Glutamatergic neuron (in vitro differentiated cells): ENCODE results near the gene CMC1. TPM values are rescaled to one million over a fixed set of nuclear protein-coding genes. Genes with fewer than 3 reads are reported as not detected.

Experiments
- DNase-seq: peaks from one replicate; pipeline ENCODE4 v3.0.0; 2022
- H3K27ac Mint-ChIP-seq: one replicate; pipeline ENCODE4 v1.8.0; 2020; ENCODE audit warnings: mild to moderate bottlenecking, mixed read lengths, inconsistent platforms; ENCODE audit not compliant: unreplicated experiment
- H3K27me3 Mint-ChIP-seq: one replicate; pipeline ENCODE4 v1.8.0; 2020; ENCODE audit warnings: mild to moderate bottlenecking, moderate library complexity, mixed read lengths, inconsistent platforms; ENCODE audit not compliant: unreplicated experiment
- H3K36me3 Mint-ChIP-seq: one replicate; pipeline ENCODE4 v1.8.0; 2020; ENCODE audit warnings: mild to moderate bottlenecking, mixed read lengths, inconsistent platforms; ENCODE audit not compliant: unreplicated experiment
- H3K4me1 Mint-ChIP-seq: one replicate; pipeline ENCODE4 v1.8.0; 2020; ENCODE audit warnings: mild to moderate bottlenecking, low read depth, mixed read lengths, inconsistent platforms; ENCODE audit not compliant: unreplicated experiment
- H3K4me3 Mint-ChIP-seq: one replicate; pipeline ENCODE4 v1.8.0; 2020; ENCODE audit warnings: mild to moderate bottlenecking, mixed read lengths, inconsistent platforms; ENCODE audit not compliant: unreplicated experiment
- H3K9me3 Mint-ChIP-seq: one replicate; pipeline ENCODE4 v1.8.0; 2020; ENCODE audit warnings: mild to moderate bottlenecking, moderate library complexity, mixed read lengths, inconsistent platforms; ENCODE audit not compliant: unreplicated experiment
- CTCF ChIP-seq: fragments of 200-600 bp; sonication (generic); IDR thresholded peaks from one replicate; pipeline ENCODE4 v1.5.0; 2021; ENCODE audit not compliant: partially characterized antibody, unreplicated experiment
- total RNA-seq: library from RNA; stranded (reverse); fragmentation: NEBNext Ultra II Directional; extraction: Animal tissue kit (Norgen Biotek cat#: 25700); gene quantifications from one replicate; pipeline ENCODE4 v1.2.1, GENCODE V29; 2021; ENCODE audit not compliant: unreplicated experiment

The CMC1 gene
- total RNA-seq, 1 donor from 2014 or later: 9.8 TPM

- DNase-seq: no peak
- Mint-ChIP-seq H3K27me3 (no peaks in the 10 kb centered on the region), H3K4me3 (no peak overlapping the region), H3K4me1 (peaks cover 6% of the 10 kb centered on the region), H3K9me3 (peaks cover 2% of the 10 kb centered on the region), H3K27ac (no peak overlapping the region), H3K36me3 (no peaks in the 10 kb centered on the region)
- TF ChIP-seq CTCF: no peak
These were observed 101.7 kb downstream of the CMC1 start for GRCh38 chr3:28343144-28343543.

GRCh38 chr3:28345690-28346089 lies 104.3 kb downstream of the CMC1 start:
- no peak overlapping the region for H3K4me3 Mint-ChIP-seq
- no peak overlapping the region for H3K27ac Mint-ChIP-seq
- H3K36me3 Mint-ChIP-seq: no peaks in the 10 kb centered on the region
- H3K4me1 Mint-ChIP-seq: peaks cover 6% of the 10 kb centered on the region
- no peak for DNase-seq
- TF ChIP-seq CTCF: no peak
- H3K27me3 Mint-ChIP-seq: no peaks in the 10 kb centered on the region
- peaks cover 2% of the 10 kb centered on the region for H3K9me3 Mint-ChIP-seq

- peak; percentile 20 for DNase-seq
- peaks cover 2% of the 10 kb centered on the region for H3K9me3 Mint-ChIP-seq
- no peaks in the 10 kb centered on the region for H3K27me3 Mint-ChIP-seq
- H3K4me3 Mint-ChIP-seq: peak overlapping the region; percentile 96
- H3K27ac Mint-ChIP-seq: peak overlapping the region; percentile 97
- TF ChIP-seq CTCF: no peak
- H3K4me1 Mint-ChIP-seq: peaks cover 6% of the 10 kb centered on the region
- H3K36me3 Mint-ChIP-seq: no peaks in the 10 kb centered on the region
These were observed 106.2 kb downstream of the CMC1 start for GRCh38 chr3:28347374-28348264.

GRCh38 chr3:28348265-28348628 lies 106.8 kb downstream of the CMC1 start:
- H3K27ac Mint-ChIP-seq: peak overlapping the region; percentile 97
- no peaks in the 10 kb centered on the region for H3K27me3 Mint-ChIP-seq
- DNase-seq: no peak
- no peak for TF ChIP-seq CTCF
- H3K9me3 Mint-ChIP-seq: peaks cover 2% of the 10 kb centered on the region
- H3K4me1 Mint-ChIP-seq: peaks cover 6% of the 10 kb centered on the region
- no peaks in the 10 kb centered on the region for H3K36me3 Mint-ChIP-seq
- peak overlapping the region; percentile 96 for H3K4me3 Mint-ChIP-seq
